Nephron progenitor cell (in vitro differentiated cells): ENCODE results near the gene PHACTR3.

Source experiments
- DNase-seq: peaks from one replicate; pipeline ENCODE4 v3.0.0; 2021
- H3K27ac Mint-ChIP-seq: 2 replicates; pipeline ENCODE4 v1.8.0; 2021; ENCODE audit warnings: mild to moderate bottlenecking, moderate library complexity, mixed read lengths
- H3K27me3 Mint-ChIP-seq: 2 replicates; pipeline ENCODE4 v1.8.0; 2021; ENCODE audit warnings: mild to moderate bottlenecking, low read depth, mixed read lengths; ENCODE audit not compliant: poor library complexity
- H3K36me3 Mint-ChIP-seq: 2 replicates; pipeline ENCODE4 v1.8.0; 2021; ENCODE audit warnings: low read depth, mixed read lengths
- H3K4me1 Mint-ChIP-seq: 2 replicates; pipeline ENCODE4 v1.8.0; 2021; ENCODE audit warnings: mixed read lengths
- H3K4me3 Mint-ChIP-seq: 2 replicates; pipeline ENCODE4 v1.8.0; 2021; ENCODE audit warnings: mild to moderate bottlenecking, moderate library complexity, mixed read lengths
- H3K9me3 Mint-ChIP-seq: 2 replicates; pipeline ENCODE4 v1.8.0; 2021; ENCODE audit warnings: mild to moderate bottlenecking, moderate library complexity, mixed read lengths
- CTCF ChIP-seq: fragments of 200-600 bp; sonication (generic); IDR thresholded peaks from 2 replicates; pipeline ENCODE4 v1.5.0; 2021; ENCODE audit warnings: antibody characterized with exemption

The PHACTR3 gene

GRCh38 chr20:59858425-59858824, 254.1 kb downstream of the PHACTR3 start:
- Mint-ChIP-seq H3K4me1 (no peaks in the 10 kb centered on the region), H3K9me3 (peaks cover 40% of the 10 kb centered on the region), H3K4me3 (no peak overlapping the region), H3K27ac (no peak overlapping the region), H3K27me3 (peaks cover 18% of the 10 kb centered on the region), H3K36me3 (no peaks in the 10 kb centered on the region)
- no peak for DNase-seq
- no peak for TF ChIP-seq CTCF

- peaks cover 14% of the 10 kb centered on the region for H3K27me3 Mint-ChIP-seq
Measured at GRCh38 chr20:59861401-59861800, 257.1 kb downstream of the PHACTR3 start.

GRCh38 chr20:59863058-59863457, 258.7 kb downstream of the PHACTR3 start:
- peaks cover 11% of the 10 kb centered on the region for H3K27me3 Mint-ChIP-seq

More at GRCh38 chr20:59861401-59861800, 257.1 kb downstream of the PHACTR3 start:
- H3K27ac Mint-ChIP-seq: no peak overlapping the region
- H3K4me1 Mint-ChIP-seq: no peaks in the 10 kb centered on the region
- no peaks in the 10 kb centered on the region for H3K36me3 Mint-ChIP-seq
- no peak for TF ChIP-seq CTCF
- no peak overlapping the region for H3K4me3 Mint-ChIP-seq
- DNase-seq: no peak
- peaks cover 26% of the 10 kb centered on the region for H3K9me3 Mint-ChIP-seq

GRCh38 chr20:59864726-59865125, 260.4 kb downstream of the PHACTR3 start:
- H3K36me3 Mint-ChIP-seq: no peaks in the 10 kb centered on the region
- H3K27ac Mint-ChIP-seq: no peak overlapping the region
- TF ChIP-seq CTCF: no peak
- peaks cover 5% of the 10 kb centered on the region for H3K9me3 Mint-ChIP-seq
- DNase-seq: no peak
- H3K4me3 Mint-ChIP-seq: no peak overlapping the region
- no peaks in the 10 kb centered on the region for H3K4me1 Mint-ChIP-seq
- H3K27me3 Mint-ChIP-seq: peaks cover 4% of the 10 kb centered on the region

More at GRCh38 chr20:59863058-59863457, 258.7 kb downstream of the PHACTR3 start:
- H3K9me3 Mint-ChIP-seq: peaks cover 19% of the 10 kb centered on the region
- peak overlapping the region; percentile 0 for H3K27ac Mint-ChIP-seq
- DNase-seq: no peak
- H3K4me1 Mint-ChIP-seq: no peaks in the 10 kb centered on the region
- H3K36me3 Mint-ChIP-seq: no peaks in the 10 kb centered on the region
- no peak for TF ChIP-seq CTCF
- H3K4me3 Mint-ChIP-seq: no peak overlapping the region

- no peak for TF ChIP-seq CTCF
Measured at GRCh38 chr20:59866338-59866737, 262.0 kb downstream of the PHACTR3 start.

GRCh38 chr20:59871096-59871495, 266.8 kb downstream of the PHACTR3 start:
- no peak for TF ChIP-seq CTCF
- no peaks in the 10 kb centered on the region for H3K9me3 Mint-ChIP-seq
- no peak overlapping the region for H3K27ac Mint-ChIP-seq
- H3K4me3 Mint-ChIP-seq: no peak overlapping the region
- H3K36me3 Mint-ChIP-seq: no peaks in the 10 kb centered on the region
- H3K4me1 Mint-ChIP-seq: no peaks in the 10 kb centered on the region
- no peak for DNase-seq
- H3K27me3 Mint-ChIP-seq: peaks cover 4% of the 10 kb centered on the region

More at GRCh38 chr20:59866338-59866737, 262.0 kb downstream of the PHACTR3 start:
- DNase-seq: no peak
- no peak overlapping the region for H3K4me3 Mint-ChIP-seq
- no peaks in the 10 kb centered on the region for H3K4me1 Mint-ChIP-seq
- no peak overlapping the region for H3K27ac Mint-ChIP-seq
- no peaks in the 10 kb centered on the region for H3K9me3 Mint-ChIP-seq
- peaks cover 4% of the 10 kb centered on the region for H3K27me3 Mint-ChIP-seq
- no peaks in the 10 kb centered on the region for H3K36me3 Mint-ChIP-seq
